ENCODE results near the gene SCNM1. TPM values are rescaled to one million over a fixed set of nuclear protein-coding genes. Genes with fewer than 3 reads are reported as not detected.
A peak's percentile ranks its signal among the peaks of the same experiment; 100 is the strongest.

The SCNM1 gene
- total and polyA plus RNA-seq, 9 of the 15 experiments (the other 6 are each of a cell fraction or from before 2014, with no cell fraction given) = 17.2 to 204 (median 63.0) TPM

GRCh38 chr1:151210830-151211229, 44.9 kb downstream of the SCNM1 start:
- in situ Hi-C loops (cut with MboI) = no loop called here
- no TSS peak for BruUV-seq (replicated peaks)

More at GRCh38 chr1:151210830-151211229, 44.9 kb downstream of the SCNM1 start:
- H2AFZ ChIP-seq (ENCODE audit: low read depth, low read length) = no peak overlapping the region
- H3K9me3 ChIP-seq (replicated peaks; ENCODE audit: control insufficient read depth, insufficient read depth, low read depth, low read length) = no peaks in the 10 kb centered on the region
- H3K9me1 ChIP-seq (ENCODE audit: control insufficient read depth, insufficient read depth, low read length) = no peaks in the 10 kb centered on the region
- FAIRE-seq = no peak
- ATAC-seq = no peak
- POLR2A ChIA-PET = no interaction called here
- H3K79me2 ChIP-seq (ENCODE audit: control insufficient read depth, insufficient read depth, low read length) = peaks cover 13% of the 10 kb centered on the region
- TF ChIP-seq ATF7 (IDR thresholded peaks at IDR 0.05) = peak; percentile 44; the same call in 1 of the 2 replicates
- no peak for TF ChIP-seq ZNF57 (CRISPR knock-in tag; IDR thresholded peaks at IDR 0.05)
- TF ChIP-seq ATF3 (IDR thresholded peaks at IDR 0.05) = peak; percentile 43; the same call in 1 of the 2 replicates
- no peak for TF ChIP-seq ATF3 (CRISPR knock-in tag; conservative IDR thresholded peaks at IDR 0.05)
- H3K4me3 ChIP-seq = no peak overlapping the region
- H3K36me3 ChIP-seq (ENCODE audit: control insufficient read depth, insufficient read depth, low read length) = peaks cover 39% of the 10 kb centered on the region; the same call in 1 of the 3 replicates
- CTCF ChIA-PET (ENCODE audit: low intra/inter-chr PET ratio) = no interaction called here
- H3K9ac ChIP-seq (ENCODE audit: insufficient read depth in 1 of 2, low read depth in 2 of 2, low read length in 2 of 2) = no peak overlapping the region
- H4K20me1 ChIP-seq (replicated peaks; ENCODE audit: control insufficient read depth, insufficient read depth, low read length) = no peaks in the 10 kb centered on the region
- no peak overlapping the region for H3K27ac ChIP-seq (ENCODE audit: extremely low read depth, low read depth, low read length)
- H3K4me1 ChIP-seq (replicated peaks in 1 of 2; ENCODE audit: control insufficient read depth in 2 of 2, insufficient read depth in 2 of 2, low read length in 2 of 2) = peaks cover 0 to 2% of the 10 kb centered on the region in 2 experiments; a peak in 2 of 5 replicates
- DNase-seq (ENCODE audit: extremely low read depth in 1 of 4, low spot score in 3 of 4) = no peak
- no peak overlapping the region for H3K4me2 ChIP-seq (ENCODE audit: insufficient read depth, low read length)
- WGBS (ENCODE audit: insufficient coverage, low coverage, missing lambda C conversion rate) = 60% methylated on average over 1 of the region's 1 CpG
- intact Hi-C loops (cut with micrococcal nuclease) = no loop called here
- H3K27me3 ChIP-seq (ENCODE audit: control insufficient read depth in 2 of 2, insufficient read depth in 2 of 2, low read length in 2 of 2) = no peaks in the 10 kb centered on the region
